ENCODE data around the gene MICOS13.

- TF ChIP-seq PRDM6 (tag by site-specific recombination; IDR thresholded peaks at IDR 0.05) (no peak), ZNF221 (tag by site-specific recombination; IDR thresholded peaks at IDR 0.05; ENCODE audit: borderline replicate concordance) (no peak), ZNF654 (tag by site-specific recombination; IDR thresholded peaks at IDR 0.05; ENCODE audit: low read depth) (no peak), ZNF558 (tag by site-specific recombination; IDR thresholded peaks at IDR 0.05) (no peak), REST (tag by site-specific recombination; IDR thresholded peaks at IDR 0.05) (no peak)
Observed at GRCh38 chr19:5700455-5701092, 20.3 kb upstream of the MICOS13 start.

All from HEK293 (cell line).